ENCODE data around the gene SPDYE3.
"Not testable (repeated sequence)": the region's sequence is repeated elsewhere in the genome, so short reads cannot be mapped to it uniquely, and the experiment has no call there.

Gene SPDYE3

GRCh38 chr7:100357131-100357561 is 49.6 kb downstream of the SPDYE3 start:
- no peak for DNase-seq (ENCODE audit: low read depth)
- no peak overlapping the region for H3K4me3 ChIP-seq (replicated peaks; ENCODE audit: low read depth, low read length)
- no peak for TF ChIP-seq CTCF (IDR thresholded peaks at IDR 0.05; ENCODE audit: low read length, missing control alignments)

- no peak for DNase-seq (ENCODE audit: low read depth)
- peak; percentile 4 for TF ChIP-seq CTCF (IDR thresholded peaks at IDR 0.05; ENCODE audit: low read length, missing control alignments)
- no peak within 1 kb of the TSS for H3K4me3 ChIP-seq (replicated peaks; ENCODE audit: low read depth, low read length)
Observed at GRCh38 chr7:100358027-100358856, 50.7 kb downstream of the SPDYE3 start, which contains the start of gene PILRB. Gene PILRB, plus strand, starts transcription at chr7:100358117. Its CDS starts 186 bp downstream, at chr7:100358303.

GRCh38 chr7:100358857-100359212 is 51.3 kb downstream of the SPDYE3 start:
- no peak for TF ChIP-seq CTCF (IDR thresholded peaks at IDR 0.05; ENCODE audit: low read length, missing control alignments)
- H3K4me3 ChIP-seq (replicated peaks; ENCODE audit: low read depth, low read length): no peak overlapping the region
- DNase-seq (ENCODE audit: low read depth): no peak

GRCh38 chr7:100360135-100360854 is 52.8 kb downstream of the SPDYE3 start:
- no peak for DNase-seq (ENCODE audit: low read depth)
- no peak for TF ChIP-seq CTCF (IDR thresholded peaks at IDR 0.05; ENCODE audit: low read length, missing control alignments)
- H3K4me3 ChIP-seq (replicated peaks; ENCODE audit: low read depth, low read length): no peak overlapping the region

- no peak overlapping the region for H3K4me3 ChIP-seq (replicated peaks; ENCODE audit: low read depth, low read length)
- DNase-seq (ENCODE audit: low read depth): no peak
- no peak for TF ChIP-seq CTCF (IDR thresholded peaks at IDR 0.05; ENCODE audit: low read length, missing control alignments)
Observed at GRCh38 chr7:100363098-100363497, 55.6 kb downstream of the SPDYE3 start.

GRCh38 chr7:100363797-100364196 is 56.3 kb downstream of the SPDYE3 start:
- H3K4me3 ChIP-seq (replicated peaks; ENCODE audit: low read depth, low read length); DNase-seq (ENCODE audit: low read depth): not testable (repeated sequence)

GRCh38 chr7:100364480-100364879 is 57.0 kb downstream of the SPDYE3 start:
- no peak for DNase-seq (ENCODE audit: low read depth)
- no peak overlapping the region for H3K4me3 ChIP-seq (replicated peaks; ENCODE audit: low read depth, low read length)
- TF ChIP-seq CTCF (IDR thresholded peaks at IDR 0.05; ENCODE audit: low read length, missing control alignments): no peak

GRCh38 chr7:100365998-100366367 is 58.5 kb downstream of the SPDYE3 start:
- not testable (repeated sequence) for DNase-seq (ENCODE audit: low read depth); H3K4me3 ChIP-seq (replicated peaks; ENCODE audit: low read depth, low read length)
